Mucosa of descending colon (tissue), 3 donors: ENCODE data around the gene DLG2. TPM values are rescaled to one million over a fixed set of nuclear protein-coding genes. Genes with fewer than 3 reads are reported as not detected.

Experiments
- ATAC-seq: fragments of 200-7000 bp; cut with Tn5 transposase; one replicate; pipeline ENCODE4 v1.9.1; 2020; ENCODE audit warnings: mild to moderate bottlenecking, moderate library complexity
- DNase-seq, 3 donors: peaks; one replicate each; pipeline ENCODE4 v3.0.0-alpha.2; 2020
- H3K36me3 ChIP-seq: fragments of 200-600 bp; one replicate; pipeline ENCODE4 v1.8.0; 2021; ENCODE audit warnings: low read depth, mild to moderate bottlenecking
- H3K4me1 ChIP-seq: fragments of 200-600 bp; one replicate; pipeline ENCODE4 v1.8.0; 2021; ENCODE audit warnings: low read depth, mild to moderate bottlenecking
- H3K4me3 ChIP-seq: fragments of 200-600 bp; one replicate; pipeline ENCODE4 v1.8.0; 2021; ENCODE audit warnings: mild to moderate bottlenecking
- H3K9me3 ChIP-seq: fragments of 200-600 bp; one replicate; pipeline ENCODE4 v1.8.0; 2021; ENCODE audit warnings: mild to moderate bottlenecking
- CTCF ChIP-seq: fragments of 200-600 bp; IDR thresholded peaks from one replicate; pipeline ENCODE4 v1.8.0; 2022; ENCODE audit warnings: antibody characterized with exemption, mild to moderate bottlenecking
- intact Hi-C, 2 donors: fragments of 100-400 bp; cut with DNase I in 1 of 2; cut with micrococcal nuclease in 1 of 2; formaldehyde crosslinking; loops; one replicate each; pipeline versions ENCODE4 v1.11.0 to v1.11.1; 2022; cut with DNase I, micrococcal nuclease
- total RNA-seq, 3 donors: library from RNA; stranded (reverse); fragmentation: NEBNext Ultra II Directional in 2 of 3; extraction: Animal tissue kit (Norgen Biotek cat#: 25700) in 2 of 3; gene quantifications; one replicate each; pipeline versions ENCODE4 v1.2.1 to v1.2.4, GENCODE V29; 2021 to 2023
- donor health status: DM: no; HTN: no; CAD: no; lungs with moderate emphysema.
- donor health status: DM: no; HTN: no; CAD: no.
- donor health status: DM: no; HTN: yes; CAD: no.

DLG2 gene
- total RNA-seq, 3 donors from 2014 or later, result 2.1 to 11.1 (median 2.4) TPM

GRCh38 chr11:83612891-83613766 lies 2014.0 kb downstream of the DLG2 start:
- ATAC-seq (no peak), DNase-seq (no peak)
- intact Hi-C loops, result no loop called here
- no peak for TF ChIP-seq CTCF
- no peaks in the 10 kb centered on the region for H3K4me1 ChIP-seq
- H3K36me3 ChIP-seq, result no peaks in the 10 kb centered on the region
- H3K4me3 ChIP-seq, result no peak overlapping the region
- no peaks in the 10 kb centered on the region for H3K9me3 ChIP-seq

- no peak for ATAC-seq
- Histone ChIP-seq H3K9me3 (no peaks in the 10 kb centered on the region), H3K36me3 (no peaks in the 10 kb centered on the region), H3K4me3 (no peak overlapping the region), H3K4me1 (no peaks in the 10 kb centered on the region)
- TF ChIP-seq CTCF, result no peak
- intact Hi-C loops, result no loop called here
- no peak for DNase-seq
Measured at GRCh38 chr11:83611600-83611999, 2015.5 kb downstream of the DLG2 start.

GRCh38 chr11:83611031-83611430 lies 2016.1 kb downstream of the DLG2 start:
- ATAC-seq, result no peak
- Histone ChIP-seq H3K4me1 (no peaks in the 10 kb centered on the region), H3K36me3 (no peaks in the 10 kb centered on the region), H3K9me3 (no peaks in the 10 kb centered on the region), H3K4me3 (no peak overlapping the region)
- DNase-seq, result no peak
- TF ChIP-seq CTCF, result no peak
- intact Hi-C loops, result no loop called here

GRCh38 chr11:83609191-83609590 lies 2018.0 kb downstream of the DLG2 start:
- no peak for TF ChIP-seq CTCF
- intact Hi-C loops, result no loop called here
- ATAC-seq (no peak), DNase-seq (no peak)
- Histone ChIP-seq H3K36me3 (no peaks in the 10 kb centered on the region), H3K4me3 (no peak overlapping the region), H3K4me1 (no peaks in the 10 kb centered on the region), H3K9me3 (no peaks in the 10 kb centered on the region)

GRCh38 chr11:83608571-83608970 lies 2018.6 kb downstream of the DLG2 start:
- no peaks in the 10 kb centered on the region for H3K36me3 ChIP-seq
- H3K9me3 ChIP-seq, result no peaks in the 10 kb centered on the region
- ATAC-seq (no peak), DNase-seq (no peak)
- H3K4me1 ChIP-seq, result no peaks in the 10 kb centered on the region
- no peak overlapping the region for H3K4me3 ChIP-seq
- no peak for TF ChIP-seq CTCF
- intact Hi-C loops, result no loop called here
